ENCODE results near the gene GADD45G. TPM values are rescaled to one million over a fixed set of nuclear protein-coding genes. Genes with fewer than 3 reads are reported as not detected.

The GADD45G gene
- total and polyA plus RNA-seq, 2 experiments from 2014 or later: 12.7 to 24.1 TPM

- no peak for TF ChIP-seq EZH2phosphoT487 (IDR thresholded peaks at IDR 0.05; ENCODE audit: unreplicated experiment)
- no peak for TF ChIP-seq EZH2 (IDR thresholded peaks at IDR 0.05; ENCODE audit: low read depth, unreplicated experiment)
- TF ChIP-seq POLR2AphosphoS5 (IDR thresholded peaks at IDR 0.05; ENCODE audit: low read depth): no peak
Measured at GRCh38 chr9:89598363-89598713, 6.5 kb upstream of the GADD45G start (continued).

GRCh38 chr9:89598926-89599325, 5.9 kb upstream of the GADD45G start:
- Histone ChIP-seq H4K20me1 (replicated peaks; ENCODE audit: insufficient read depth) (no peaks in the 10 kb centered on the region), H2AFZ (no peak overlapping the region), H3K27me3 (ENCODE audit: insufficient read depth) (no peaks in the 10 kb centered on the region), H3K4me1 (ENCODE audit: insufficient read depth) (peaks cover 8% of the 10 kb centered on the region; the same call in 1 of the 2 replicates), H3K4me3 (no peak overlapping the region), H3K79me2 (replicated peaks; ENCODE audit: insufficient read depth) (no peaks in the 10 kb centered on the region), H3F3A (replicated peaks; ENCODE audit: low read depth) (no peaks in the 10 kb centered on the region), H3K27ac (ENCODE audit: low read depth) (no peak overlapping the region), H3K36me3 (ENCODE audit: insufficient read depth) (no peaks in the 10 kb centered on the region), H3K4me2 (no peak overlapping the region), H3K9me2 (ENCODE audit: insufficient read depth) (no peaks in the 10 kb centered on the region)
- H3K27ac Mint-ChIP-seq: no peak overlapping the region
- ATAC-seq: no peak
- no peaks in the 10 kb centered on the region for H3K9me3 Mint-ChIP-seq
- DNase-seq (ENCODE audit: low spot score): no peak
- TF ChIP-seq ZNF114 (CRISPR knock-in tag; IDR thresholded peaks at IDR 0.05) (no peak), ZNF331 (CRISPR knock-in tag; IDR thresholded peaks at IDR 0.05; ENCODE audit: low read depth) (no peak), CTCF (conservative IDR thresholded peaks at IDR 0.05; ENCODE audit: low read depth in 2 of 2) (no peak)
- H3K4me1 Mint-ChIP-seq: peaks cover 10% of the 10 kb centered on the region
- H3K27me3 Mint-ChIP-seq (ENCODE audit: insufficient read depth, low read depth, poor library complexity): peaks cover 10% of the 10 kb centered on the region
- no peaks in the 10 kb centered on the region for H3K36me3 Mint-ChIP-seq (ENCODE audit: low read depth)
- H3K4me3 Mint-ChIP-seq: no peak overlapping the region

- DNase-seq (ENCODE audit: low spot score): no peak
- Histone ChIP-seq H2AFZ (no peak overlapping the region), H3K36me3 (ENCODE audit: insufficient read depth) (no peaks in the 10 kb centered on the region), H4K20me1 (replicated peaks; ENCODE audit: insufficient read depth) (no peaks in the 10 kb centered on the region), H3K4me3 (no peak overlapping the region), H3K27ac (ENCODE audit: low read depth) (no peak overlapping the region), H3K79me2 (replicated peaks; ENCODE audit: insufficient read depth) (peaks cover 8% of the 10 kb centered on the region), H3F3A (replicated peaks; ENCODE audit: low read depth) (no peaks in the 10 kb centered on the region), H3K9me2 (ENCODE audit: insufficient read depth) (no peaks in the 10 kb centered on the region), H3K27me3 (ENCODE audit: insufficient read depth) (peaks cover 8% of the 10 kb centered on the region), H3K4me1 (ENCODE audit: insufficient read depth) (peaks cover 8% of the 10 kb centered on the region; the same call in 1 of the 2 replicates), H3K4me2 (no peak overlapping the region)
- Mint-ChIP-seq H3K4me3 (no peak overlapping the region), H3K36me3 (ENCODE audit: low read depth) (no peaks in the 10 kb centered on the region; the same call in 1 of the 3 replicates), H3K9me3 (no peaks in the 10 kb centered on the region), H3K27ac (no peak overlapping the region), H3K27me3 (ENCODE audit: insufficient read depth, low read depth, poor library complexity) (peaks cover 20% of the 10 kb centered on the region), H3K4me1 (peaks cover 10% of the 10 kb centered on the region)
- no peak for ATAC-seq
- TF ChIP-seq ETS1 (IDR thresholded peaks at IDR 0.05): no peak
- no peak for TF ChIP-seq NANOG (IDR thresholded peaks at IDR 0.05; ENCODE audit: borderline replicate concordance)
- no peak for TF ChIP-seq CREB1 (CRISPR knock-in tag; IDR thresholded peaks at IDR 0.05; ENCODE audit: low read depth)
- TF ChIP-seq CTCF (conservative IDR thresholded peaks at IDR 0.05; ENCODE audit: low read depth in 2 of 2): no peak; a peak in 1 of 4 replicates
Measured at GRCh38 chr9:89600831-89601230, 4.0 kb upstream of the GADD45G start.
